GM19468 (cell line): ENCODE data around the gene OGDH.

Experiments
- ATAC-seq: cut with Tn5 transposase; IDR thresholded peaks from one replicate; pipeline ENCODE4 v1.9.1; 2021; ENCODE audit warnings: mild to moderate bottlenecking, moderate library complexity, moderate number of reproducible peaks; ENCODE audit not compliant: unreplicated experiment; ENCODE audit errors: extremely low read depth

OGDH gene

DNA sequence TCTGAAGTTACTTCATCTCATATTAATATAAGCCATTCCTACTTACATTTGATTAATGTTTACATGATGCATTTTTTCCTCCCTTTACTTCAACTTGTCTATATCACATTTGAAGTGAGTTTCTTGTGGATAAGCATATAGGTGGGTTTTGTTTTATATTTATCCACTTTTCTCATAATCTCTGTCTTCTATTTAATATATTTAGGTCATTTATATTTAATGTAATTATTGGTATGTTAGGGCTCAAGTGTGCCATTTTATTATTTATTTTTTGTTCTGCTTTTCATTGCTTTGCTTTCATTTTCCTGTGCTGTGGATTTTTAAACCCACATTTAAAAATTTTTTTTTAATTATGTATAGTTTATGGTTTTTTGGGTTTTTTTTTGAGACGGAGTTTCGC, 54.8 kb downstream of the OGDH start:
- no peak for ATAC-seq

- no peak for ATAC-seq
Observed at GRCh38 chr7:44664780-44665461, 58.5 kb downstream of the OGDH start.

DNA sequence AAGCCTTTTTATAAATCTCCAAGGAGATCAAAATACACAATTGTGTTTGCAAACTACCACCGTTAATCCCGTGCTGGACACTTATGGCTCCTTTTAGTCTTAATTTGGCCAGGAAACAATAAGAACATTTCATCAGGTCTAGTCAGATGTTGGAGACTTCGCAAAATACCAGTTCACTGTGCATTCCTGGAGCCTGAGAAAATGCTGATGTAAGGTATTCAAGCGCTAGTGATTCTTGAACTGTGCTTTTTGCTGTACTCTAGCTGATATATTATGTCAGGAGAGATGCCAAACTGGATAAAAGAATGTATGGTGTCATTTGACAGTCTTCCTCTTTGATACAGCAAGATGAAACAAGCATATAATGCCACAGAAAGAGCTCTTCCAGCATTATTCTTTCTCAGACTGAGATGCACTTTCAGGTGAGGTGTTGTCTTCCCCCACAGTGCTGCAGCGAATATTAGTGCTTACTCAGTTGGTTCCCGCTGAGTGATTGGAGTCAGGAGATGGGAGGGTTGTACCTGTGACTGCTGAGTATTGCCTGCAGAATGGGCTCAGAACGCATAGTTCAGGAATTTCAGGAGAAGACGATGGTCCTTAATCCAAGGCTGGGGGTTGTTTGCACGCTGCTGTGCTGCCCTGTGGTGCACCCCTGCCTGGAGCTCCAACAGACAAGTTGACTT, 59.2 kb downstream of the OGDH start:
- ATAC-seq = no peak

DNA sequence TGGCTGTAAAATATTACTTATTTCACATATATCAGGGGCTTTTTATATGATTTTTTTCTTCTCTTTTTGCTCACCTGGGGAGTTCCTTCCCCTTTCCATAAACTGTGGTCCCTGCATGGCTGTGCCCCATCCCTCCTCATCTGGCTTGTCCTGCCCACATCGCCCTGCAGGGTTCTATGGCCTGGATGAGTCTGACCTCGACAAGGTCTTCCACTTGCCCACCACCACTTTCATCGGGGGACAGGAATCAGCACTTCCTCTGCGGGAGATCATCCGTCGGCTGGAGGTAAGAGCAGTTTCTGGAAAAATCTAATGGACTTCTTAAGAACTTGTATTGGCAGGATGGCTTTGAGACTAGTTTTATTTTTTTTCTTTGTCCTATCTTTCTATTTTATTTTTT, 60.1 kb downstream of the OGDH start:
- no peak for ATAC-seq

- no peak for ATAC-seq
Observed at GRCh38 chr7:44667190-44667589, 60.8 kb downstream of the OGDH start.

DNA sequence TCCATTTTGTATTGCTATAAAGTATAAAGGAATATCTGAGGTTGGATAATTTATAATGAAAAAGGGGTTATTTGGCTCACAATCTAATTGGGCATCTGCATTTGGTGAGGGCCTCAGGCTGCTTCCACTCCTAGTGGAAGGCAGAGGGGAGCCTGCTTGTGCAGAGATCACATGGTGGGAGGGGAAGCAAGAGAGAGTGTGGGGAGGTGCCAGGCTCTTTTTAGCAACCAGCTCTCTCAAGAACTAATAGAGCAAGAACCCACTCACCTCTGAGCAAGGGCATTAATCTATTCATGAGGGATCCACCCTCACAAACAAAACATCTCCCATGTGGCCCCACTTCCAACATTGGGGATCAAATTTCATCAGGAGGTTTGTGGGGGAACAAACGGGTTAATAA, 64.6 kb downstream of the OGDH start:
- no peak for ATAC-seq

GRCh38 chr7:44673324-44673723, 66.9 kb downstream of the OGDH start:
- ATAC-seq = no peak

DNA sequence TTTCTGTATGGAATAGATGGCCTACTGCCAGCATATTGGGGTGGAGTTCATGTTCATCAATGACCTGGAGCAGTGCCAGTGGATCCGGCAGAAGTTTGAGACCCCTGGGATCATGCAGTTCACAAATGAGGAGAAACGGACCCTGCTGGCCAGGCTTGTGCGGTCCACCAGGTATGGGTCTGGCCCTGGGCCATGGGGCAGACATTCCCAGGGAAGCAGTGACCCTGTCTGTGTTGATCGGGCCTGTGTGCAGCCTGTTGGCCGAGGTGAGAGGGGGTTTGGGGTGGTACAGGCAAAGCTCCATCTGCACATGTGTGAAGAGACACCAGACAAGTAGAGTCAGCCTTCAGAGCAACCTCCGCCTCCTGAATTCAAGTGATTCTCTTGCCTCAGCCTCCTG, 67.3 kb downstream of the OGDH start:
- ATAC-seq = no peak

DNA sequence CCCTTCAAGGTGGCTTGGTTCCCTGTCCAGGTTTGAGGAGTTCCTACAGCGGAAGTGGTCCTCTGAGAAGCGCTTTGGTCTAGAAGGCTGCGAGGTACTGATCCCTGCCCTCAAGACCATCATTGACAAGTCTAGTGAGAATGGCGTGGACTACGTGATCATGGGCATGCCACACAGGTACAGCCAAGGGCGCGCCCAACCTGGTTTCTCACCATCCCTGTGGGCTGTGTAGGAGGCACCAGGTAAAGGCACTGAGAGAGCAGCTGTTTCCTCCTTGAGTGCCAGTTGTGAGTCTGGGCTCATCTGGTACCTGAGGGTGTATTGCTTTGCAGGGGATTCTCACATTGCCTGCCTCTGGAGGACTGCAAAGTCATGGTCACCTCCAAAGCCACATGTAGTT, 68.0 kb downstream of the OGDH start:
- no peak for ATAC-seq

DNA sequence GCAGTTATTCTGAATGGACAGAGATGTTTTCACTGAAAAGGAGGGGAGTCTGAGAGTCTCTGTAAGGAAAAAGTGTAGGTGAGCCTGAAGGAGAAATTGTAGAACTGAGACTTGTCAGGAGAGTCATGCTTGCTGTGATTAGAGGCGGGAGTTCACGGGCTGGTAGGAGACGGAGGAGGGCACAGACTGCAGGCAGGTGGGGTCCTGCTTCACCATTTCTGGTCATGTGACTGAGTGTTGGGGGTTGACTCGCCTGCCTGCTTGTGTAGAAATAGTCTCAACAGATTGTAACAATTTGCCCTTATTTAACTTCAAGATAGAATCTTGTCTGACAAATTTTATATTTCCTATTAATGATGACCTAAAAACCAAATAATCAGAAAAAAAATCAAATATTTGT, 70.3 kb downstream of the OGDH start:
- no peak for ATAC-seq

- no peak for ATAC-seq
Observed at GRCh38 chr7:44678101-44678470, 71.7 kb downstream of the OGDH start.

- ATAC-seq = no peak
Observed at GRCh38 chr7:44678471-44679179, 72.2 kb downstream of the OGDH start.

- ATAC-seq = no peak
Observed at GRCh38 chr7:44681645-44682044, 75.2 kb downstream of the OGDH start.

- no peak for ATAC-seq
Observed at GRCh38 chr7:44685723-44686122, 79.3 kb downstream of the OGDH start.

GRCh38 chr7:44689427-44689826, 83.0 kb downstream of the OGDH start:
- ATAC-seq = no peak

DNA sequence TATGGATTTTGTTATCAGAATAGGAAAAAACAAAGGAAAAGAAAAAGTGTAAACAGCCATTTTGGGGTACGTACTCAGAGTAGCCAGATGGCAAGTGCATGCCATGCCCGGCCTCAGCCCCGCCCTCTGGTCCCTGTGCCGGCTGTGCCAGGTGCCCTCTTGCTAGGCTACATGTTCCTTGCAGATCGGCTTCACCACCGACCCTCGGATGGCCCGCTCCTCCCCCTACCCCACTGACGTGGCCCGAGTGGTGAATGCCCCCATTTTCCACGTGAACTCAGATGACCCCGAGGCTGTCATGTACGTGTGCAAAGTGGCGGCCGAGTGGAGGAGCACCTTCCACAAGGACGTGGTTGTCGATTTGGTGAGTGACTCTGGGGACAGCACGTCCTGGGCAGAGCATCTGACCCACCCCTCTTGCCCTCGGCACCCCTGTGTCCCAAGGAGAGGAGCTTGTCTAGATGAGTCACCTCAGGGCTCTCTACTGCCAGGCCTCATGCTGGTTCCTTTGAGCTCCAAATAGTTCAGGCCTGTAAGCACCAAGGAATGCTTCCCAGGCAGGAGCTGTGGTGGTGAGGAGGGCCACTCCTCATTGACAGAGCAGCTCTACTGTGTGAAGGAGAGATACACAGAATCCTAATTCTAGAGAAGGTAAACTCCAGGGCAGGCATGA, 87.3 kb downstream of the OGDH start:
- no peak for ATAC-seq

DNA sequence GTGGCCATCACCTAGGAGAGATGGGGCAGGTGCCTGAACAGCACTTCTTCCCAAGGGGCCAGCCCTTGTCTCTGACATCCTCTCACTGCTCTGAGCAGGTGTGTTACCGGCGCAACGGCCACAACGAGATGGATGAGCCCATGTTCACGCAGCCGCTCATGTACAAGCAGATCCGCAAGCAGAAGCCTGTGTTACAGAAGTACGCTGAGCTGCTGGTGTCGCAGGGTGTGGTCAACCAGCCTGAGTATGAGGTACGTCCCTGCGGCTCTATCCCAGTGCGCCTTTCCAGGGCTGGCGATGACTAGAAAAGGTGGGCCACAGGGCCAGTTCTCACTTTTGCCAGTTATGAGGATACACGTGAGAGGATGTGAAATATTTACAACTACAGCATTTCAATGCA, 87.9 kb downstream of the OGDH start:
- no peak for ATAC-seq

DNA sequence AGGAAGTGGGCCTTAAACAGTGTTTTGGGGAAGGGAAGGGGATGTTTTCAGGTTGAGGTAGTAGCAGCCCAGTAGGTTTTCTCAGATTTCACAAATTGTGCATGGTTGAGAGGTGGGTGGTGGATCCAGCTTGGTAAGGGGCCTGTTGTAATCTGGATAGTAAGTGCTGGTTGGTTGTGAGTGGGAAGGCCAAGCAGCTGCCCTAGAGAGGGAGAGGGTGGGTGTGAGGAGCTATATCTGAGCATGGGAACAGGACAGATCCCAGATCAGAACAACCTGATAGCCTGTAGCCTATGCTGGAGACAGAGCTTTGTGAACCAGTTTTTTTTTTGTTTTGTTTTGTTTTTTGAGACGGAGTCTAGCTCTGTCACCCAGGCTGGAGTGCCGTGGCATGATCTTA, 88.3 kb downstream of the OGDH start:
- ATAC-seq = no peak

DNA sequence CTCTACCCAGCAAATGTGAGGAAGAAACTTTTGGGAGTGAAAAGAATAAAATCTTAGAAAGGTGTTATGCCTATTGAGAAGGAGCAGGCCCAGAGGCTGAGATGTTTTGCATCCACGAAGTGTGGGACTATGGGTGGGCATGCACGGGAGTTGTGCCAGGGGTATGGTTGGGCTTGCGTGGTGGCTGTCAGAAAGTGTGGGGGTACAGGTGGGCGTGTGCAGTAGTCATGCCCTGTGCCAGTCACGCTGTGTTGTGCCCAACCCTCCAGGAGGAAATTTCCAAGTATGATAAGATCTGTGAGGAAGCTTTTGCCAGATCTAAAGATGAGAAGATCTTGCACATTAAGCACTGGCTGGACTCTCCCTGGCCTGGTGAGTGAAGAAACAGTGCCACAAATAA, 89.3 kb downstream of the OGDH start:
- no peak for ATAC-seq

- no peak for ATAC-seq
Observed at GRCh38 chr7:44696728-44697127, 90.3 kb downstream of the OGDH start.
